Measurements from ENCODE around the gene IL36G. TPM values are rescaled to one million over a fixed set of nuclear protein-coding genes. Genes with fewer than 3 reads are reported as not detected.

The IL36G gene
- total RNA-seq, 1 donor from 2014 or later, result not detected

DNA sequence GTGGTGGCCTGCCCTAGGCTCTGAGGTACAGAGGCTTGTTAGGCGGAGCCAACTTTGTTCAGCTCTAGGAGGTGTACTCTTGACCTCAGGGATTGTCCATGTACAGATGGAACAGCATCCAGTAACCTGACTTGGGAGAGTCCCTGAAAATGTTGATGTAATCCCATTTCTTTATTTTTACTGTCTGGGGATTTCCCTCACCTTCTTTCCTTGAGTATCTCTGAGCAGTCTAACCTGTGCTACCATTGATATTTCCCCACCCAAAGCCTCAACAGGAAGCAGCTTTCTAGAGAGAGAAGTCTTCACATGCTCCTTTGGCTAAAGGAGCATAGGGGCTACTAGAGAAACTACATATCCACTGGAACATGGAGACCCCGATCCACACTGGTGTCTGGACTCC is 37.8 kb downstream of the IL36G start:
- intact Hi-C loops (cut with micrococcal nuclease), result no loop called here
- DNase-seq, result no peak
- H3K4me1 ChIP-seq, result no peaks in the 10 kb centered on the region
- TF ChIP-seq CTCF (IDR thresholded peaks at IDR 0.05; ENCODE audit: borderline replicate concordance), result no peak
- no peak overlapping the region for H3K27ac ChIP-seq (replicated peaks)
- no peak overlapping the region for H3K4me3 ChIP-seq
- peaks cover 55% of the 10 kb centered on the region for H3K27me3 ChIP-seq (ENCODE audit: low read depth)
- H3K9me3 ChIP-seq (replicated peaks), result no peaks in the 10 kb centered on the region
- no peaks in the 10 kb centered on the region for H3K36me3 ChIP-seq

DNA sequence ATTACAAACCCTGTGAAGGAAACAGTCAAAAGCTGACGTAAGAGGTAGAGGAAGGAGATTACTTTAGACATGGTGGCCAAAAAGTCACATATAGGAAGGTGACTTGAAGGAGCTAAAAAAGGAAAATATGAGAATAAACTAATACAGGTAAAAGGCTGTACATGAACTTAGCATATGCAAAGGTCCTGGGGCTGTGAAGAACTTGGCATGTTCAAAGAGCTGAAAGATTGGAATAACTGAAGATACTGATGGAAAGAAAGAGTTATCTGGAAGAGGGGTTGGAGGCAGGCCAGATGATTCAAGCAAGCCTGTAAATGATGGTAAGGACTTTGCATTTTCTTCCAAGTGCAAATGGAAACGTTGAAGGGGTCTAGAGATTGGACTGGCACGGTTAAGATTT is 40.7 kb downstream of the IL36G start:
- Histone ChIP-seq H3K27me3 (ENCODE audit: low read depth) (peaks cover 76% of the 10 kb centered on the region), H3K9me3 (replicated peaks) (no peaks in the 10 kb centered on the region), H3K4me1 (no peaks in the 10 kb centered on the region), H3K36me3 (no peaks in the 10 kb centered on the region), H3K4me3 (no peak overlapping the region), H3K27ac (replicated peaks) (no peak overlapping the region)
- intact Hi-C loops (cut with micrococcal nuclease), result no loop called here
- no peak for TF ChIP-seq CTCF (IDR thresholded peaks at IDR 0.05; ENCODE audit: borderline replicate concordance)
- no peak for DNase-seq

DNA sequence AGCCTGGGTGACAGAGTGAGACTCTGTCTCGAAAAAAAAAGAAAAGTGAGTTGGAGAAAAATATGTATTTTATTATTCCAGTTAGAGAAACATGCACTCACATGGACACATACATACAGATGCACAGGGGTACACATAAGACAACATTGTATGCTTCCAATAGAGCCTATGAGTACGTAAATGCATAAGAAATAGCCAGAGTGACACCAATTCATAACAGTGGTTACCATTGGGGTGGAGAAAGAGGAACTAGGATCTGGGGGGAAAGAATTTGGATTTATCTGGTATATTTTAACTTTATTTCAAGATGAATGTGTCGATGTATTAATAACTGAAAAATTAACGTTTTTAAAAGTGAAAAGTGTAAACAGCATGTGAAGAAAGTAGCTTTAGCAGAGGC is 43.5 kb downstream of the IL36G start:
- Histone ChIP-seq H3K4me1 (no peaks in the 10 kb centered on the region), H3K36me3 (no peaks in the 10 kb centered on the region), H3K27me3 (ENCODE audit: low read depth) (peaks cover 78% of the 10 kb centered on the region), H3K4me3 (no peak overlapping the region), H3K9me3 (replicated peaks) (no peaks in the 10 kb centered on the region), H3K27ac (replicated peaks) (no peak overlapping the region)
- DNase-seq, result no peak
- intact Hi-C loops (cut with micrococcal nuclease), result no loop called here
- TF ChIP-seq CTCF (IDR thresholded peaks at IDR 0.05; ENCODE audit: borderline replicate concordance), result no peak

DNA sequence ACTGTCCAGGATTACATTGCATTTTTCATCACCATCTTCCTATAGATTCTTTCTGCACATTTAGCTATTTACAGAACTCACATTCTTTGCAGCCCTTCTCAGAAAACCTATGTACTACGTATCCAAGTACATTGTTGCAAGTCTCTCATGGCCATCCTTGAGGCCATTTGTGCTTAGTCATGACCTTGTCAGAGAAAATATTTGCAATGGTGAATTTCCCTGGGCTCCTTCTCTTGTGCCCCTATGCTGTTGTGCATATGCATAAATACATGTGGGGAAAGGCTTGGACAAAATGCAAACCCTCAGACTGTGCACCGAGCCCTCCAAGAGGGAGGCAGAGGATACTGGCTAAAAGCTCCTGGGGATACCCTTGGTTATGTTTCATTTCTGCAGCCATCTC is 47.0 kb downstream of the IL36G start:
- H3K36me3 ChIP-seq, result no peaks in the 10 kb centered on the region
- TF ChIP-seq CTCF (IDR thresholded peaks at IDR 0.05; ENCODE audit: borderline replicate concordance), result no peak
- no peaks in the 10 kb centered on the region for H3K9me3 ChIP-seq (replicated peaks)
- H3K27ac ChIP-seq (replicated peaks), result no peak overlapping the region
- H3K4me1 ChIP-seq, result no peaks in the 10 kb centered on the region
- DNase-seq, result no peak
- intact Hi-C loops (cut with micrococcal nuclease), result no loop called here
- H3K27me3 ChIP-seq (ENCODE audit: low read depth), result peaks cover 85% of the 10 kb centered on the region
- H3K4me3 ChIP-seq, result no peak overlapping the region

GRCh38 chr2:113025737-113026136 is 47.9 kb downstream of the IL36G start:
- H3K9me3 ChIP-seq (replicated peaks), result no peaks in the 10 kb centered on the region
- H3K4me3 ChIP-seq, result no peak overlapping the region
- H3K4me1 ChIP-seq, result no peaks in the 10 kb centered on the region
- H3K27me3 ChIP-seq (ENCODE audit: low read depth), result peaks cover 84% of the 10 kb centered on the region
- intact Hi-C loops (cut with micrococcal nuclease), result no loop called here
- no peak overlapping the region for H3K27ac ChIP-seq (replicated peaks)
- no peak for DNase-seq
- H3K36me3 ChIP-seq, result no peaks in the 10 kb centered on the region
- no peak for TF ChIP-seq CTCF (IDR thresholded peaks at IDR 0.05; ENCODE audit: borderline replicate concordance)

GRCh38 chr2:113027691-113028090 is 49.9 kb downstream of the IL36G start:
- no peaks in the 10 kb centered on the region for H3K36me3 ChIP-seq
- H3K9me3 ChIP-seq (replicated peaks), result no peaks in the 10 kb centered on the region
- TF ChIP-seq CTCF (IDR thresholded peaks at IDR 0.05; ENCODE audit: borderline replicate concordance), result no peak
- H3K27me3 ChIP-seq (ENCODE audit: low read depth), result peaks cover 66% of the 10 kb centered on the region
- H3K4me1 ChIP-seq, result no peaks in the 10 kb centered on the region
- no peak for DNase-seq
- no peak overlapping the region for H3K4me3 ChIP-seq
- intact Hi-C loops (cut with micrococcal nuclease), result no loop called here
- no peak overlapping the region for H3K27ac ChIP-seq (replicated peaks)

Measured in left ventricle myocardium inferior (tissue), 1 donor.